M059J (cell line): ENCODE measurements around the gene CCDC148. TPM values are rescaled to one million over a fixed set of nuclear protein-coding genes. Genes with fewer than 3 reads are reported as not detected.

Experiments used
- DNase-seq: peaks from one replicate; pipeline ENCODE4 v3.0.0-alpha.2; 2012; ENCODE audit warnings: low read depth
- total RNA-seq: library from RNA; depleted of rRNA; stranded (reverse); fragments of >200 nt; shearing (Covaris generic); gene quantifications from 2 replicates; pipeline ENCODE4 v1.2.3, GENCODE V29; 2014; rRNA removed

The CCDC148 gene
- total RNA-seq, 1 experiment from 2014 or later, result 0.79 TPM

GRCh38 chr2:158125756-158126498 lies 330.6 kb downstream of the CCDC148 start:
- no peak for DNase-seq

GRCh38 chr2:158124896-158125295 lies 331.7 kb downstream of the CCDC148 start:
- no peak for DNase-seq

Other genes with a start within 250 kb of the CCDC148 start
- gene PKP4, start 199 bp upstream of the CCDC148 start, total RNA-seq, result 9.1 and 19.2 TPM in 2 replicates